OCI-LY3 (cell line): ENCODE results near the gene EFHD1.

Source experiments
- H2AFZ ChIP-seq: fragments of 200-600, 300-600 bp; shearing (Covaris generic); 2 replicates; pipeline ENCODE4 v1.6.0; 2014; ENCODE audit warnings: antibody characterized with exemption, low read depth, low read length
- H3K27ac ChIP-seq: fragments of 200-600, 300-600 bp; sonication (generic); 2 replicates; pipeline ENCODE4 v1.5.1; 2014; ENCODE audit warnings: mild to moderate bottlenecking, low read length, moderate library complexity, mixed read lengths
- H3K27me3 ChIP-seq: fragments of 200-600, 300-600 bp; sonication (generic); 2 replicates; pipeline ENCODE4 v1.6.1; 2014; ENCODE audit warnings: low read depth, low read length, mixed read lengths
- H3K36me3 ChIP-seq: fragments of 200-600, 300-600 bp; sonication (generic); replicated peaks from 2 replicates; pipeline ENCODE3; 2014; ENCODE audit warnings: low read depth, low read length, mixed read lengths
- H3K4me1 ChIP-seq: fragments of 300-600, 200-600 bp; sonication (generic); 2 replicates; pipeline ENCODE4 v1.6.1; 2014; ENCODE audit warnings: low read length, mixed read lengths
- H3K4me2 ChIP-seq: fragments of 200-600, 300-600 bp; sonication (generic); 2 replicates; pipeline ENCODE4 v1.6.1; 2014; ENCODE audit warnings: low read length, mixed read lengths
- H3K4me3 ChIP-seq: fragments of 300-600, 200-600 bp; sonication (generic); 2 replicates; pipeline ENCODE4 v1.5.1; 2014; ENCODE audit warnings: antibody characterized with exemption, mild to moderate bottlenecking, low read length, moderate library complexity
- H3K79me2 ChIP-seq: fragments of 300-600, 200-600 bp; shearing (Covaris generic); 2 replicates; pipeline ENCODE4 v1.6.1; 2014; ENCODE audit warnings: mild to moderate bottlenecking, low read length, mixed read lengths
- H3K9ac ChIP-seq: fragments of 300-600, 200-600 bp; shearing (Covaris generic); 2 replicates; pipeline ENCODE4 v1.6.0; 2014; ENCODE audit warnings: mild to moderate bottlenecking, low read length, moderate library complexity
- H3K9me3 ChIP-seq: fragments of 200-600, 300-600 bp; shearing (Covaris generic); 2 replicates; pipeline ENCODE4 v1.6.1; 2014; ENCODE audit warnings: low read length, mixed read lengths; ENCODE audit not compliant: insufficient read depth
- H4K20me1 ChIP-seq: fragments of 200-600, 300-600 bp; sonication (generic); 2 replicates; pipeline ENCODE4 v1.6.1; 2016; ENCODE audit warnings: low read length, mixed read lengths; ENCODE audit not compliant: insufficient read depth
- EZH2phosphoT487 ChIP-seq: fragments of 200-600 bp; shearing (Covaris generic); IDR thresholded peaks from 2 replicates; pipeline ENCODE4 v1.6.1; 2018; ENCODE audit warnings: antibody characterized with exemption, mixed run types, low read depth
- TF ChIP-seq, protein P1 (sequence below): fragments of 200-600, 300-600 bp; sonication (generic); IDR thresholded peaks from 2 replicates; pipeline ENCODE4 v1.5.1; 2014; ENCODE audit warnings: antibody characterized with exemption, low read length, low read depth

EFHD1 gene

DNA sequence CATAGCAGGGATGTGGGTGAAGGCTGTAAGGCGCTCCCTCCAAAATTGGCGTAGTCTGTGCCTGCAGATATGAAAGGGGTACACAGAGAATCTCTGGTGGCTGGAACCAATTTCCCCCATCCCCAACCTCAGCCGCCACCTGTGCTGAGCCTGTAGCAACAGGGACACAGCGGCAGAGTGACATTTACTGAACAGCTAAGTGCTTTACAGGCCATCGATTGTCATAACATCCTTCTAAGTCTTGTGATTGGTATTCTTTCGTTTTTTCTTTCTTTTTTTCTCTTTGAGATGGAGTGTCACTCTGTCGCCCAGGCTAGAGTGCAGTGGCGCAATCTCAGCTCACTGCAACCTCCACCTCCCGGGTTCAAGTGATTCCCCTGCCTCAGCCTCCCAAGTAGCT, 12.2 kb upstream of the EFHD1 start:
- no peak for TF ChIP-seq EZH2phosphoT487
- TF ChIP-seq, protein P1, sequence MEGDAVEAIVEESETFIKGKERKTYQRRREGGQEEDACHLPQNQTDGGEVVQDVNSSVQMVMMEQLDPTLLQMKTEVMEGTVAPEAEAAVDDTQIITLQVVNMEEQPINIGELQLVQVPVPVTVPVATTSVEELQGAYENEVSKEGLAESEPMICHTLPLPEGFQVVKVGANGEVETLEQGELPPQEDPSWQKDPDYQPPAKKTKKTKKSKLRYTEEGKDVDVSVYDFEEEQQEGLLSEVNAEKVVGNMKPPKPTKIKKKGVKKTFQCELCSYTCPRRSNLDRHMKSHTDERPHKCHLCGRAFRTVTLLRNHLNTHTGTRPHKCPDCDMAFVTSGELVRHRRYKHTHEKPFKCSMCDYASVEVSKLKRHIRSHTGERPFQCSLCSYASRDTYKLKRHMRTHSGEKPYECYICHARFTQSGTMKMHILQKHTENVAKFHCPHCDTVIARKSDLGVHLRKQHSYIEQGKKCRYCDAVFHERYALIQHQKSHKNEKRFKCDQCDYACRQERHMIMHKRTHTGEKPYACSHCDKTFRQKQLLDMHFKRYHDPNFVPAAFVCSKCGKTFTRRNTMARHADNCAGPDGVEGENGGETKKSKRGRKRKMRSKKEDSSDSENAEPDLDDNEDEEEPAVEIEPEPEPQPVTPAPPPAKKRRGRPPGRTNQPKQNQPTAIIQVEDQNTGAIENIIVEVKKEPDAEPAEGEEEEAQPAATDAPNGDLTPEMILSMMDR: no peak
- no peaks in the 10 kb centered on the region for H4K20me1 ChIP-seq
- no peak overlapping the region for H3K27ac ChIP-seq

DNA sequence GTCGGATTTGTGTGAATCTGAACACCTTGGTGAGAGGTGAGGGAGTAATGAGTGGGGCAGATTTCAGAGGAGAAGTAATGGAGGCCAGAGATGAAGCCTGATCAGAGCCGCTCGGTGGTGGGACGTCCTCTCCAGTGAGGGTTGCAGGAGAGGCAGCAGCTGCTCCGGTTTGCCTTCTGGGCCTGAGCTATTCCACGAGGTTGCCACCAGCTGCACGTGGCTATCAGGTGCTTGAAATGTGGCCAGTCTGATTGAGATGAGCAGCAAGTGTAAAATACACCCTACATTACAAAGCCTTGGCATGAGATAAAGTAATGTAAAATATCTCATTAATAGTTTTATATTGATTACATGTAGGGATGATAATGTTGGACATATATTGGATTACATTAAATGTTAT, 10.8 kb upstream of the EFHD1 start:
- Histone ChIP-seq H3K4me3 (no peak overlapping the region), H2AFZ (no peak overlapping the region), H3K27me3 (no peaks in the 10 kb centered on the region), H3K9ac (no peak overlapping the region), H4K20me1 (no peaks in the 10 kb centered on the region), H3K4me2 (no peak overlapping the region), H3K27ac (no peak overlapping the region), H3K79me2 (no peaks in the 10 kb centered on the region), H3K36me3 (no peaks in the 10 kb centered on the region), H3K4me1 (no peaks in the 10 kb centered on the region), H3K9me3 (no peaks in the 10 kb centered on the region)
- TF ChIP-seq, protein P1: no peak
- TF ChIP-seq EZH2phosphoT487: no peak

More for the DNA sequence above, 12.2 kb upstream of the EFHD1 start:
- Histone ChIP-seq H3K9me3 (no peaks in the 10 kb centered on the region), H3K36me3 (no peaks in the 10 kb centered on the region), H3K4me1 (no peaks in the 10 kb centered on the region), H3K79me2 (no peaks in the 10 kb centered on the region), H3K9ac (no peak overlapping the region), H3K4me2 (no peak overlapping the region), H3K27me3 (no peaks in the 10 kb centered on the region), H3K4me3 (no peak overlapping the region), H2AFZ (no peak overlapping the region)

DNA sequence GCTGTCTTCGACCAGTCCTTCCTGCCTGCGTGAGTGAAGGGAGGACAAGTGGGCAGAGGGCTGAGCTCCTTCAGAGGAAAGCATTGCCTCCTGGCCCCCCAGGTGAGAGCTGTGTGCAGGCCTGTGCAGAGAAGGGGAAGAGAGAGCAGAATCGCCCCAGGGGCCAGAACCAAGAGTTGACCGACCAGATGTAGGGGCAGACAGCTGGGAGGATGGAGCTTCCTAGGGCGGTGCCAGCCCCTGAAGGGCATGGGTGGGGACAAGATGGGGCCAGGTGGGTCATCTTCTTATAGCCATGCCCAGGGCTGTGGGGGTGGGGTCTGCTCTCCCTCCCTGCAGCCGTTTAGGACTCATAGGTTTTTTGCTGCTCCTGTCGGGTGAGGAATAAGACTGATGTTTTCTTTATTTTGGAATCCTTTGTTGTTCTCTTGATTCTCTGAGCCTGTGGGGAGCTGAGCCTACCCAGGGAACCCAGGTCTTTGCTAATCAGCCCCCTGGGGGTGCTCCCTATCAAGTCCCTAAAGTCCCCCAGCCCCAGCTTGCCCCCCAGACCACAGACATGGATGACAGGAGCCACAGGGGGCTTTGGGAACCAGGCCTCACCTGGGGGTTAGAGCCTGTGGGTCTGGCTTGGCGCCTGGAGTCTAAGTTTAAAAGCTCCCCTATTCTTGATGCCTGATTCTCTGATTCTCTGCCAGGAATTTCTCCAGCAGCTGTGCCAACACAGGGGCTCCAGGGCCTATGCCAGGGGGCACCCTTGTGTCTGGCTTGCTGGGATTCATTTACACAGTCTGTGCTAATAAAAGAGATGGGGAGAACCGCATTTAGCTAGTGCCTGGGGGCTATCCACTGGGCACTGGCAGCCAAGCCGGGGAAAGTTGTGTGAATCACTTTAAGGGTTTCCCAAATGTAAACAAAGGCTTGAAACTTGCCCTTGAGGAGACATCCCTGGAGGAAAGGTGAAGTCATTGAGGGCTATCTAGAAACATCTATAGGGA, 9.3 kb upstream of the EFHD1 start:
- H3K9me3 ChIP-seq: no peaks in the 10 kb centered on the region

DNA sequence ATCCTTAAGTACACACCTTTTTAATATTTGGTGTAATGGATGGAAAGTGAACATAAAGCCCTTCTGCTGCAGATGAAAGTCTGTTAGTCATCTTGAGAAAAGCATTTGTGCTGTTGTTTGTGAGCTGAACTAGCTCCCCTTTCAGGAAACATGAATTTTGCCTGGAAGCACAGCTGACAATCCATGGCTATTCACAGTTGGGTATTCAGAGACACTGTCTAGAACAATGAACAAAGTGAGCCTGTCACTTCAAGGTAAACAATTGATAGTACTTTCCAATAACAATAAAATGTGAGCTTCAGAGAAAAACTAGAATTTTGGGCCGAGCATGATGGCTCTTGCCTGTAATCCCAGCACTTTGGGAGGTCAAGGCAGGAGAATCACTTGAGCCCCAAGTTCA, 6.8 kb upstream of the EFHD1 start:
- TF ChIP-seq EZH2phosphoT487: no peak
- TF ChIP-seq, protein P1: no peak
- Histone ChIP-seq H3K4me2 (no peak overlapping the region), H2AFZ (no peak overlapping the region), H3K9ac (no peak overlapping the region), H3K9me3 (no peaks in the 10 kb centered on the region), H4K20me1 (no peaks in the 10 kb centered on the region), H3K27ac (no peak overlapping the region), H3K27me3 (no peaks in the 10 kb centered on the region), H3K36me3 (no peaks in the 10 kb centered on the region), H3K4me3 (no peak overlapping the region), H3K4me1 (no peaks in the 10 kb centered on the region), H3K79me2 (no peaks in the 10 kb centered on the region)

More for the DNA sequence above, 9.3 kb upstream of the EFHD1 start:
- Histone ChIP-seq H3K27me3 (no peaks in the 10 kb centered on the region), H3K79me2 (no peaks in the 10 kb centered on the region), H3K27ac (no peak overlapping the region), H2AFZ (no peak overlapping the region), H3K4me1 (no peaks in the 10 kb centered on the region), H4K20me1 (no peaks in the 10 kb centered on the region), H3K4me3 (no peak overlapping the region), H3K4me2 (no peak overlapping the region), H3K36me3 (no peaks in the 10 kb centered on the region), H3K9ac (no peak overlapping the region)
- no peak for TF ChIP-seq EZH2phosphoT487
- TF ChIP-seq, protein P1: no peak
